ENCODE measurements around the gene NINJ2. TPM values are rescaled to one million over a fixed set of nuclear protein-coding genes. Genes with fewer than 3 reads are reported as not detected.

NINJ2 gene
- total RNA-seq, 1 experiment from 2014 or later = 0.24 TPM

DNA sequence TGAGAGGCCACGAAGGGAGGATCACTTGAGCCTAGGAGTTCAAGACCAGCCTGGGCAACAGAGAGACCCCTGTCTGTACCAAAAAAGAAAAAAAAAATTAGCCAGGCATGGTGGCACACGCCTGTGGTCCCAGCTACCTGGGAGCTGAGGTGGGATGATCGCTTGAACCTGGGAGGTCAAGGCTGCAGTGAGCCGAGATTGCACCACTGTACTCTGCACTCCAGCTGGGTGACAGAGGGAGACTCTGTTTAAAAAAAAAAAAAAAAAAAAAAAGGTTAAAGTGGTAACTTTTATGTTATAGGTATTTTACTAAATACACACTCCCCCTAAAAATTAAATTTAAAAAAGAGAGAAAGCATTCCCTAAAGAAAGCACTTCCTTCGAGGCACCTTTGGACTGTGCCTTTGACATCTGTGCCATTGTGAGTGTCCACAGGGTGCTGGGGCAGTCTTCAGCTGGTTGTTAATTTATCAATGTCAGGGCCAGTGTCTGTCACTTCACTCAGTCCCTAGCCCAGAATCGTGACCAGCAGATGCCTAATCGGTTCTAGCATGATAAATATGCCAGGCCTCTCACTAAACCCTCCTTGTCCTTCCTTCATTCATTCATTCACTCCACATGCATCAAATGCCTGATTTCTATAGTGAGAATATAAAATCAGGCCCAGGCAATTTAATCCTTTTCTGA lies 140.4 kb downstream of the NINJ2 start:
- H4K91ac ChIP-seq (ENCODE audit: insufficient read length, low read depth, low read length) = no peak overlapping the region
- H2BK15ac ChIP-seq (ENCODE audit: low read depth, low read length) = no peak overlapping the region
- no peaks in the 10 kb centered on the region for H3K27me3 Mint-ChIP-seq (ENCODE audit: low read depth)

More for the DNA sequence above, 140.4 kb downstream of the NINJ2 start:
- DNase-seq = no peak
- Histone ChIP-seq H3K18ac (ENCODE audit: insufficient read length, low read depth, low read length) (no peak overlapping the region), H3K79me2 (ENCODE audit: insufficient read depth, low read length) (no peaks in the 10 kb centered on the region), H3K56ac (ENCODE audit: insufficient read length, low read depth, low read length) (no peak overlapping the region), H4K20me1 (ENCODE audit: control insufficient read depth, insufficient read depth, insufficient read length) (no peaks in the 10 kb centered on the region), H3K9ac (ENCODE audit: extremely low read depth, insufficient read length, low read length) (no peak overlapping the region), H2BK5ac (ENCODE audit: insufficient read length, low read length) (no peak overlapping the region), H3K23me2 (ENCODE audit: insufficient read length, low read depth, low read length, poor library complexity, severe bottlenecking) (no peaks in the 10 kb centered on the region), H4K5ac (ENCODE audit: insufficient read length, low read depth, low read length) (no peak overlapping the region), H3K79me1 (ENCODE audit: insufficient read depth, low read depth, low read length, poor library complexity, severe bottlenecking) (no peaks in the 10 kb centered on the region), H4K8ac (replicated peaks; ENCODE audit: insufficient read length, low read depth, low read length) (no peak overlapping the region), H2BK12ac (ENCODE audit: insufficient read length, low read depth, low read length) (no peak overlapping the region), H3K4me1 (ENCODE audit: insufficient read depth, low read length) (no peaks in the 10 kb centered on the region), H3K14ac (ENCODE audit: insufficient read depth, low read length) (no peak overlapping the region), H3K4ac (ENCODE audit: low read depth, low read length) (no peak overlapping the region), H3K27ac (ENCODE audit: insufficient read length, low read depth, low read length) (no peak overlapping the region), H3K9me3 (ENCODE audit: control insufficient read depth, low read depth, low read length) (no peaks in the 10 kb centered on the region), H3K27me3 (ENCODE audit: insufficient read depth, low read length) (no peaks in the 10 kb centered on the region), H2AK5ac (ENCODE audit: insufficient read length, low read length) (no peak overlapping the region), H2AFZ (ENCODE audit: low read length) (no peak overlapping the region), H2BK20ac (ENCODE audit: low read depth, low read length, poor library complexity, severe bottlenecking) (no peak overlapping the region), H2BK120ac (ENCODE audit: low read depth, low read length, poor library complexity, severe bottlenecking) (no peak overlapping the region), H3T11ph (ENCODE audit: low read length) (no peak overlapping the region), H3K4me2 (ENCODE audit: insufficient read depth, insufficient read length, low read length) (no peak overlapping the region), H3K23ac (ENCODE audit: insufficient read length, low read depth, low read length) (no peak overlapping the region)
- H3K4me1 Mint-ChIP-seq = peaks cover 11 to 15% of the 10 kb centered on the region in 2 experiments
- WGBS (ENCODE audit: extremely low coverage, insufficient read length, low lambda C conversion rate) = no CpG with 5 or more reads among the region's 7 CpGs
- no peak overlapping the region for H3K4me3 Mint-ChIP-seq
- peaks cover 0 to 3% (median 0%) of the 10 kb centered on the region in 3 experiments; a peak in 2 of 7 replicates for H3K36me3 Mint-ChIP-seq (ENCODE audit: insufficient read depth in 1 of 3, low read depth in 3 of 3)
- TF ChIP-seq, protein P1, sequence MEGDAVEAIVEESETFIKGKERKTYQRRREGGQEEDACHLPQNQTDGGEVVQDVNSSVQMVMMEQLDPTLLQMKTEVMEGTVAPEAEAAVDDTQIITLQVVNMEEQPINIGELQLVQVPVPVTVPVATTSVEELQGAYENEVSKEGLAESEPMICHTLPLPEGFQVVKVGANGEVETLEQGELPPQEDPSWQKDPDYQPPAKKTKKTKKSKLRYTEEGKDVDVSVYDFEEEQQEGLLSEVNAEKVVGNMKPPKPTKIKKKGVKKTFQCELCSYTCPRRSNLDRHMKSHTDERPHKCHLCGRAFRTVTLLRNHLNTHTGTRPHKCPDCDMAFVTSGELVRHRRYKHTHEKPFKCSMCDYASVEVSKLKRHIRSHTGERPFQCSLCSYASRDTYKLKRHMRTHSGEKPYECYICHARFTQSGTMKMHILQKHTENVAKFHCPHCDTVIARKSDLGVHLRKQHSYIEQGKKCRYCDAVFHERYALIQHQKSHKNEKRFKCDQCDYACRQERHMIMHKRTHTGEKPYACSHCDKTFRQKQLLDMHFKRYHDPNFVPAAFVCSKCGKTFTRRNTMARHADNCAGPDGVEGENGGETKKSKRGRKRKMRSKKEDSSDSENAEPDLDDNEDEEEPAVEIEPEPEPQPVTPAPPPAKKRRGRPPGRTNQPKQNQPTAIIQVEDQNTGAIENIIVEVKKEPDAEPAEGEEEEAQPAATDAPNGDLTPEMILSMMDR (conservative IDR thresholded peaks at IDR 0.05) = no peak
- no peaks in the 10 kb centered on the region for H3K9me3 Mint-ChIP-seq
- H3K27ac Mint-ChIP-seq = no peak overlapping the region

Measured in H9 (cell line).